SK-N-MC (cell line): Measurements from ENCODE around the gene LMO2.

Experiments used
- FOXP2 ChIP-seq: optimal IDR thresholded peaks from 2 replicates; pipeline ENCODE3; 2011; ENCODE audit warnings: mild to moderate bottlenecking, moderate library complexity; ENCODE audit not compliant: insufficient read depth; ENCODE audit errors: extremely low read length, control extremely low read depth
- POLR2AphosphoS5 ChIP-seq: IDR thresholded peaks from 2 replicates; pipeline ENCODE4 v1.6.1; 2012; ENCODE audit warnings: mild to moderate bottlenecking, low read depth, low read length, borderline replicate concordance

GRCh38 chr11:33932721-33933120 is 40.8 kb upstream of the LMO2 start:
- TF ChIP-seq POLR2AphosphoS5 (no peak), FOXP2 (no peak)
